Measurements from ENCODE around the gene MYO19. TPM values are rescaled to one million over a fixed set of nuclear protein-coding genes. Genes with fewer than 3 reads are reported as not detected.

The MYO19 gene
- total and polyA plus RNA-seq, 9 of the 15 experiments (the other 6 are each of a cell fraction or from before 2014, with no cell fraction given) = 21.6 to 176 (median 129) TPM

GRCh38 chr17:36534840-36535668 lies at the start of gene MYO19, which contains the start of gene PIGW (continued):
- peak; percentile 96 for TF ChIP-seq ZBTB40 (IDR thresholded peaks at IDR 0.05)
- TF ChIP-seq ZBTB40 (CRISPR knock-in tag; IDR thresholded peaks at IDR 0.05) = no peak
- no peak; the same call in 1 of the 2 replicates for TF ChIP-seq LCOR (CRISPR knock-in tag; IDR thresholded peaks at IDR 0.05)
- TF ChIP-seq ARNT (IDR thresholded peaks at IDR 0.05) = no peak
- TF ChIP-seq PCBP2 (IDR thresholded peaks at IDR 0.05; ENCODE audit: low read depth, low read length, poor library complexity, severe bottlenecking) = no peak
- no peak for TF ChIP-seq ATF1 (CRISPR knock-in tag; IDR thresholded peaks at IDR 0.05)
- peak; percentile 92 for TF ChIP-seq ATF1 (tag; IDR thresholded peaks at IDR 0.05)
- TF ChIP-seq NELFE (IDR thresholded peaks at IDR 0.05; ENCODE audit: insufficient read depth, insufficient read length) = no peak
- 0 out of 2 replicates have a peak, but pooled peaks have one; percentile 1 for TF ChIP-seq HEY1 (CRISPR knock-in tag; IDR thresholded peaks at IDR 0.05; ENCODE audit: borderline replicate concordance)
- peak; percentile 31 for TF ChIP-seq NFIC (IDR thresholded peaks at IDR 0.05)
- no peak for TF ChIP-seq SMAD1 (IDR thresholded peaks at IDR 0.05; ENCODE audit: low read depth, low read length, partially characterized antibody)
- TF ChIP-seq SLC30A9 (CRISPR knock-in tag; IDR thresholded peaks at IDR 0.05) = no peak
- no peak for TF ChIP-seq BACH1 (tag; IDR thresholded peaks at IDR 0.05)
- 0 out of 2 replicates have a peak, but pooled peaks have one; percentile 49 for TF ChIP-seq ZNF282 (CRISPR knock-in tag; IDR thresholded peaks at IDR 0.05)
- no peak for TF ChIP-seq IRF2 (CRISPR knock-in tag; IDR thresholded peaks at IDR 0.05)
- no peak for TF ChIP-seq ZNF436 (CRISPR knock-in tag; IDR thresholded peaks at IDR 0.05)
- TF ChIP-seq KDM1A (IDR thresholded peaks at IDR 0.05) = no peak
- TF ChIP-seq KAT7 (CRISPR knock-in tag; IDR thresholded peaks at IDR 0.05; ENCODE audit: borderline replicate concordance) = peak; percentile 35; the same call in 1 of the 2 replicates
- TF ChIP-seq, protein P1, sequence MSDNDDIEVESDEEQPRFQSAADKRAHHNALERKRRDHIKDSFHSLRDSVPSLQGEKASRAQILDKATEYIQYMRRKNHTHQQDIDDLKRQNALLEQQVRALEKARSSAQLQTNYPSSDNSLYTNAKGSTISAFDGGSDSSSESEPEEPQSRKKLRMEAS (CRISPR knock-in tag; IDR thresholded peaks at IDR 0.05) = peak; percentile 96
- TF ChIP-seq TFAM (CRISPR knock-in tag; conservative IDR thresholded peaks at IDR 0.05) = no peak

Data from K562 (cell line).